GM13976 (cell line): ENCODE results near the gene HSD17B12.

Experiments used
- DNase-seq: peaks from one replicate; pipeline ENCODE4 v3.0.0; 2012; ENCODE audit warnings: low spot score
- in situ Hi-C: fragments of 300-500 bp; cut with MboI; formaldehyde crosslinking; loops from one replicate; pipeline ENCODE4 v1.12.0; 2022; ENCODE audit warnings: low sequenced_read_pairs, mixed read lengths, inconsistent platforms; ENCODE audit not compliant: unreplicated experiment
- TF ChIP-seq, protein P1 (sequence below): IDR thresholded peaks from 2 replicates; pipeline ENCODE4 v1.5.1; 2012; ENCODE audit warnings: borderline replicate concordance, mild to moderate bottlenecking; ENCODE audit not compliant: insufficient read depth; ENCODE audit errors: extremely low read depth, missing control alignments, control extremely low read depth

HSD17B12 gene

DNA sequence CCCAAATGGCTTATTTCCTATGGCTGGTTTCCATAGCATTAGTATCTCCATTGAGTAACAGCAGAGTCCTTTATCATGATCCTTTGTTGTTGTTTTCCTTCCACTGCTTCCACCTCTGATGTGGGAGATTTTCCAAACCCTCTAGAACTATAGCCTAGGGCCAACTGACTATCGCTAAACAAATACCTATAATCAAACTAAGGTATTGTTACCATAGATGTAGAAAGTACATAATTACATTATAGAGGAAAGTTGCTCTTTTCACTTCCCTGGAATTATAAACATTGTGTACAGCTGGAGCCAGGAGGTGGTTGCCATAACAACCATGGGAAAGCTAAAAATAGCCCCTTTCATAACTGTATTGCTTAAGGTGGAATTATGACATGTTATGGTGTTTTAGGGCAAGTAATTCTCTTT lies 153.1 kb downstream of the HSD17B12 start:
- TF ChIP-seq, protein P1, sequence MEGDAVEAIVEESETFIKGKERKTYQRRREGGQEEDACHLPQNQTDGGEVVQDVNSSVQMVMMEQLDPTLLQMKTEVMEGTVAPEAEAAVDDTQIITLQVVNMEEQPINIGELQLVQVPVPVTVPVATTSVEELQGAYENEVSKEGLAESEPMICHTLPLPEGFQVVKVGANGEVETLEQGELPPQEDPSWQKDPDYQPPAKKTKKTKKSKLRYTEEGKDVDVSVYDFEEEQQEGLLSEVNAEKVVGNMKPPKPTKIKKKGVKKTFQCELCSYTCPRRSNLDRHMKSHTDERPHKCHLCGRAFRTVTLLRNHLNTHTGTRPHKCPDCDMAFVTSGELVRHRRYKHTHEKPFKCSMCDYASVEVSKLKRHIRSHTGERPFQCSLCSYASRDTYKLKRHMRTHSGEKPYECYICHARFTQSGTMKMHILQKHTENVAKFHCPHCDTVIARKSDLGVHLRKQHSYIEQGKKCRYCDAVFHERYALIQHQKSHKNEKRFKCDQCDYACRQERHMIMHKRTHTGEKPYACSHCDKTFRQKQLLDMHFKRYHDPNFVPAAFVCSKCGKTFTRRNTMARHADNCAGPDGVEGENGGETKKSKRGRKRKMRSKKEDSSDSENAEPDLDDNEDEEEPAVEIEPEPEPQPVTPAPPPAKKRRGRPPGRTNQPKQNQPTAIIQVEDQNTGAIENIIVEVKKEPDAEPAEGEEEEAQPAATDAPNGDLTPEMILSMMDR = no peak
- in situ Hi-C loops = no loop called here
- no peak for DNase-seq

DNA sequence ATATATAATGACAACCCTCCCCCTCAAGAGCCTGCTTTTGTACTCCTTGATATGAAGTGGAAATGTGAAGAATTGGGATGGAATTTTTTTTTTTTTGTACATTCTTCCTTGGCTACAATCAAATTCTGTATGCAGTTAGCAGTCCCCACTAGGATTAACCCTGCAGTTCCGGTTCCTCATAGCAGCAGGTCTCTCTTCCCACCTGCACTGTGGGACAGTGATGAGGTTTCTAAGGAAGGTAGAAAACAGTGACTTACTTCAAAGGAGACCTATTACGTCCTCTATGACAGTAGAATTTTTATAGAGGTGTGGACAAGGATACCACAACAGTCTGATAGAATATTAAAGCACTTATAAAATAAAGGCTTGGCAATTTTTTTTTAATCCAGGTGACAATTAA lies 153.7 kb downstream of the HSD17B12 start:
- DNase-seq = no peak
- in situ Hi-C loops = no loop called here

DNA sequence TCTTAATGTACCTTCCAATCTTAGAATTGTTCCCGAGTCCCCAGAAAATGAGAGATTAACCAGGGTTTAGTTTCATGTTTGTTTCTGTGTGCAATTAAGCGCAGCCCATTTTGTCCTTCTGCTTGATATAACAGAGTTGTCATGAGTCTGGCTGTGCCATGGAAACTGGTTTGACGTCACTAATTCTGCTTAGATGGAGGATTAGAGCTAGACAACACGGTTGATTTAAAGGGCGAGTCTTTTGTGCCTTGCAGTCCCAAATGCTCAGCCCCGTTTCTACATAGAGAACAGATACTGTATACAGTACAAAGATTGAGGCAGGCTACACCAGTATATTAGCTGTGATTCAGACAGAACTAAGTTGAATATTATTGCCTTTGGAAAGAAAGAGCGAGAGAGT lies 154.6 kb downstream of the HSD17B12 start:
- in situ Hi-C loops = no loop called here
- DNase-seq = no peak

More for the DNA sequence above, 153.7 kb downstream of the HSD17B12 start:
- TF ChIP-seq, protein P1 = no peak

DNA sequence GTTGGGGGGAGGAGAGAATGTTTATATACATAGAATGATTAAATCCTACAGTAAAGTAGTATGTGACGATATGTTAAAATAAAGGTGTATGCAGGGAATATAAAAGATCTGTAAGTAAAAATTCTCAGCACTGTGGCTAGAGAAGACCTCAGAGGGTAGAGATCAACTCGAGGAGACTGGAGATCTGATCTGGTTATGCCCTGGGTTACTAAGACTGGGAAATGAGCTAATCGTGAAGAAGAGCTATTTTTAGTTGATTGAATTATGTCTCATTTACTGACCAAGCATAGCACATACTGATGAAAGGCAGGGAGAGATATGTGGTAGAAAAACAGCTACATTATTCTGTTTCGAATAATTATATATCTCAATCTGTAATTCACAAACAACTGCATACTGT lies 157.3 kb downstream of the HSD17B12 start:
- DNase-seq = no peak
- in situ Hi-C loops = no loop called here
- TF ChIP-seq, protein P1 = no peak

More for the DNA sequence above, 154.6 kb downstream of the HSD17B12 start:
- TF ChIP-seq, protein P1 = no peak

DNA sequence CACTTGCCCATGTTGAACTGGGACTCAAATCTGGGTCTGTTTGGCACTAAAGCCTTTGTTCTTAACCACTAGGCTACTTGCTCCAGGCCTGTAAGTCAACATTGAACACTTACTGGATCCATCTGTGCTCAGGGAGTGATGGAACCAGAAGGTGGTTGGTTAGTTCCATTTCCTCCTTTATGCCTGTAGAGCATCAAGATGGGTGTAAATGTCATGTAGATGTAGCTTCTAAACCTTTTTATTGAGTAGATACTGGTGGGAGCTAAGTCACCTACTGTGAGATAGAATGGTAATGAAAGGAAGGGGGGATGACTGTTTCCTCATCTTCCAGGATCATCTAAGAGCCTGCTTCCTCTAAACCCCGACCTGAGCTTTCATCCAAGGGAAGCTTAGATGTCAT lies 161.5 kb downstream of the HSD17B12 start:
- DNase-seq = no peak
- in situ Hi-C loops = no loop called here
- TF ChIP-seq, protein P1 = no peak

DNA sequence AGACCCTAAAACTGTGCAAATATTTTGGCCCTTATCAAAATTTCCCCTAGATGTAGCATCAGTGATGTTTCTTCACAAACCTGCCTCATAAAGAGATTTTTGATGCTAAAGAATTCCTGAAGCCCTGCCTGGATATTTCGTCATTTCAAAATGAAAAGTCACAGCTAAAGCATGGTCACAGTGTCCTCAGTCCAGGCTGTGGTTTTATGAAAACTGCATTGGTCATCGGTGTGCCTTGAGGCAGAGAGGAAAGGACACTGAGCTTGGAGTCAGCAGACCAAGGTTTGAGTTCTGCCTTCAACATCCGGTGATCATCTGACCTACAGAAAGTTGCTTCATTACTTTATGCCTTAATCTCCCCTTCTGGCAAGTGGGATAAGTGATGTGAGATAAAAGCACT lies 165.3 kb downstream of the HSD17B12 start:
- no peak for DNase-seq
- TF ChIP-seq, protein P1 = no peak
- in situ Hi-C loops = no loop called here
